RWPE2 (cell line): Measurements from ENCODE around the gene PACSIN2.

Source experiments
- ATAC-seq: fragments of 200-7000 bp; cut with Tn5 transposase; 3 replicates; pipeline ENCODE4 v1.9.1; 2021; ENCODE audit warnings: low read depth
- DNase-seq: peaks from one replicate; pipeline ENCODE4 v3.0.0-alpha.2; 2020; ENCODE audit warnings: low spot score
- H3K27ac ChIP-seq: fragments of 450-650 bp; 2 replicates; pipeline ENCODE4 v1.5.1; 2017; ENCODE audit warnings: mild to moderate bottlenecking; ENCODE audit not compliant: poor library complexity, severe bottlenecking
- H3K27me3 ChIP-seq: fragments of 250-450 bp; sonication (Bioruptor Pico); 2 replicates; pipeline ENCODE4 v1.5.1; 2021; ENCODE audit warnings: mild to moderate bottlenecking, moderate library complexity; ENCODE audit not compliant: insufficient read depth, poor library complexity, severe bottlenecking
- H3K36me3 ChIP-seq: fragments of 250-450 bp; sonication (Bioruptor Pico); 2 replicates; pipeline ENCODE4 v1.5.1; 2020; ENCODE audit warnings: low read depth, mild to moderate bottlenecking, moderate library complexity
- H3K4me1 ChIP-seq: fragments of 250-450 bp; sonication (Bioruptor Pico); 2 replicates; pipeline ENCODE4 v1.5.1; 2021; ENCODE audit warnings: mild to moderate bottlenecking, moderate library complexity; ENCODE audit not compliant: insufficient read depth, poor library complexity, severe bottlenecking
- H3K4me3 ChIP-seq: fragments of 250-450 bp; sonication (Bioruptor Pico); 2 replicates; pipeline ENCODE4 v1.5.1; 2021; ENCODE audit warnings: mild to moderate bottlenecking, moderate library complexity; ENCODE audit not compliant: severe bottlenecking
- H3K9me3 ChIP-seq: fragments of 250-450 bp; sonication (Bioruptor Pico); 2 replicates; pipeline ENCODE4 v1.5.1; 2021; ENCODE audit warnings: mild to moderate bottlenecking, moderate library complexity; ENCODE audit not compliant: severe bottlenecking
- CTCF ChIP-seq: fragments of 450-650 bp; IDR thresholded peaks from one replicate; pipeline ENCODE4 v1.5.1; 2017; ENCODE audit warnings: mild to moderate bottlenecking, moderate library complexity; ENCODE audit not compliant: poor library complexity, severe bottlenecking

Gene PACSIN2

DNA sequence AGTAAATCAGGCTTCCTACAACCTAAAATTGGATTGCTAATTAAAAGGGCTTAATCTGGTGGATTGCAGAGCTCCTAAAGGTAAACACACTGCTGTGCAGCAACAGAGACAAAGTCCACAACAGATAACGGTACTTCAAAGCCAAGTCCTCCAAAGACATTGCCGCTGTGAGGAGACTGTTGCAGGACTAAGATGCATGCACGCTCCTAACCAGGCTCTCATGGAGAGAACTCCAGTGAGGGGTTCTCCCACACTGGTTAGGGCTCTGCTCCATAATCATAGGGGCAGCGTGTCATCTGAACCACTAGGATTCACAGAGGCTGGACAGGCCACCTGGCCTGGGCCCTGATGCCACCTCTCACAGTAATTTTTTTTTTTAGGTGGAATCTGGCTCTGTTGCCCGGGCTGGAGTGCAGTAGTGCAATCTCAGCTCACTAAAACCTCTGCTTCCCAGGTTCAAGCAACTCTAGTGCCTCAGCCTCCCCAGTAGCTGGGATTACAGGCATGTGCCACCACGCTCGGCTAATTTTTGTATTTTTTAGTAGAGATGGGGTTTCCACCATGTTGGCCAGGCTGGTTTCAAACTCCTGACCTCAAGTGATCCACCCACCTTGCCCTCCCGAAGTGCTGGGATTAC is 101.0 kb downstream of the PACSIN2 start:
- Histone ChIP-seq H3K4me1 (peaks cover 18% of the 10 kb centered on the region), H3K27ac (no peak overlapping the region), H3K9me3 (no peaks in the 10 kb centered on the region), H3K36me3 (peaks cover 9% of the 10 kb centered on the region), H3K4me3 (no peak overlapping the region), H3K27me3 (no peaks in the 10 kb centered on the region)
- DNase-seq (no peak), ATAC-seq (no peak)
- no peak for TF ChIP-seq CTCF

DNA sequence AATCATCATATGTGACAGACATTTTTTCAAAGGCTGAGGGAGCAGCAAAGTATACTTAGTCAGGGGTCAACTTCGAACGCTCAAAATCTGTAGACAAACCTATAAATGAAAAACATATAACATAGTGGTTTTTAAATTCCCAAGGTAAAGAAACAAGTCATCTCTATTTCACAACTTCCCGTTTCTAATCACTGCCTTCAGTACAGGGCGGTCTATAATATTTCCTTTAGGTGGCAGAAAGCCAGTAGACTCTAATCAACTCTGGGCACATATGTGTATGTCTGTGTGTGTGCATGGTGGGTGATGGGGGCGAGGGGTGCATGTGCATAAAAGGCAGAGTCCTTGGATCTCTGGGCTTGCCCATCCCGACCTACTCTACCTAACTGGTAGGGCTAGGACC is 102.9 kb downstream of the PACSIN2 start:
- peak overlapping the region; percentile 2 for H3K27ac ChIP-seq
- DNase-seq, result no peak
- ATAC-seq, result no peak
- H3K36me3 ChIP-seq, result peaks cover 17% of the 10 kb centered on the region
- peaks cover 8% of the 10 kb centered on the region for H3K4me1 ChIP-seq
- no peak for TF ChIP-seq CTCF
- H3K4me3 ChIP-seq, result no peak overlapping the region
- no peaks in the 10 kb centered on the region for H3K27me3 ChIP-seq
- no peaks in the 10 kb centered on the region for H3K9me3 ChIP-seq

GRCh38 chr22:42910221-42910942 is 104.6 kb downstream of the PACSIN2 start:
- no peaks in the 10 kb centered on the region for H3K27me3 ChIP-seq
- peaks cover 25% of the 10 kb centered on the region for H3K36me3 ChIP-seq
- no peak for TF ChIP-seq CTCF
- H3K4me1 ChIP-seq, result peaks cover 8% of the 10 kb centered on the region
- no peak overlapping the region for H3K27ac ChIP-seq
- no peak overlapping the region for H3K4me3 ChIP-seq
- ATAC-seq, result no peak
- DNase-seq, result no peak
- no peaks in the 10 kb centered on the region for H3K9me3 ChIP-seq

DNA sequence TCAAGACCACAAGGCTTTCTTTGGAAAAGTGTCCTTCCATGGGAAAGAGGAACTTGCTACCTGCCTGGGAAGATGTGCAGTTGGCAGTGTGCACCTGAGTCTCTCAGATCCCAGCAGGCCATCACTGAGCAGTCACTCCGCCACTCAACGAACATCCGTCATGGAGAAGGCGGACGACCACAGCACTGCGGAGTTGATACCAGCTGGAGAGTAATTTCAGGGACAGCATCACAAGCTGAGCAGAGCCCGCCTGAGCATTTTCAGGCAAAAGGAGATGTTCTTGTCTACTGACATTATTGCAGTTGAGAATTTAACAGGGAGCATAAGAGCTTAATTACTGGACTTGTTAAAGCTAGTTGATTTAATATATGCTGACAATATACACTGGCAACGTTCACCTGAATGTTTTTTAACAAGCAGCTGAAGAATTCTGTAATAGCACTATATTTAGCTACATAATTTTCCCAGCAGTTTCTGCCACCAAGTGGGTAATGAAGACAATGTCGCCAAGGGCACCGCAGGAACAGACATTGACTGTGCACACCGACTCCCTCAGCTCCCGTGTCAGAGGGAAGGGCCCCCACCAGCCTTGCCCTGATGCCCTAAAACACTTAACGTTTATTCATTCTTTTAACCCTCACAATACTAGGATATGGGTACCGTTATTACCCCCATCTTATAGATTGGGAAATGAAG is 105.4 kb downstream of the PACSIN2 start:
- Histone ChIP-seq H3K4me1 (peaks cover 8% of the 10 kb centered on the region), H3K36me3 (peaks cover 25% of the 10 kb centered on the region), H3K27me3 (no peaks in the 10 kb centered on the region), H3K9me3 (no peaks in the 10 kb centered on the region), H3K27ac (no peak overlapping the region), H3K4me3 (no peak overlapping the region)
- no peak for DNase-seq
- no peak for TF ChIP-seq CTCF
- no peak for ATAC-seq

GRCh38 chr22:42908374-42908746 is 106.6 kb downstream of the PACSIN2 start:
- no peaks in the 10 kb centered on the region for H3K27me3 ChIP-seq
- no peaks in the 10 kb centered on the region for H3K9me3 ChIP-seq
- H3K27ac ChIP-seq, result no peak overlapping the region
- DNase-seq (no peak), ATAC-seq (no peak)
- H3K36me3 ChIP-seq, result peaks cover 25% of the 10 kb centered on the region
- H3K4me1 ChIP-seq, result peaks cover 8% of the 10 kb centered on the region
- H3K4me3 ChIP-seq, result no peak overlapping the region
- no peak for TF ChIP-seq CTCF
